ENCODE results near the gene ASTN1. TPM values are rescaled to one million over a fixed set of nuclear protein-coding genes. Genes with fewer than 3 reads are reported as not detected.

ASTN1 gene
- total RNA-seq, 2 donors from 2014 or later, result 0.06 to 0.39 TPM

DNA sequence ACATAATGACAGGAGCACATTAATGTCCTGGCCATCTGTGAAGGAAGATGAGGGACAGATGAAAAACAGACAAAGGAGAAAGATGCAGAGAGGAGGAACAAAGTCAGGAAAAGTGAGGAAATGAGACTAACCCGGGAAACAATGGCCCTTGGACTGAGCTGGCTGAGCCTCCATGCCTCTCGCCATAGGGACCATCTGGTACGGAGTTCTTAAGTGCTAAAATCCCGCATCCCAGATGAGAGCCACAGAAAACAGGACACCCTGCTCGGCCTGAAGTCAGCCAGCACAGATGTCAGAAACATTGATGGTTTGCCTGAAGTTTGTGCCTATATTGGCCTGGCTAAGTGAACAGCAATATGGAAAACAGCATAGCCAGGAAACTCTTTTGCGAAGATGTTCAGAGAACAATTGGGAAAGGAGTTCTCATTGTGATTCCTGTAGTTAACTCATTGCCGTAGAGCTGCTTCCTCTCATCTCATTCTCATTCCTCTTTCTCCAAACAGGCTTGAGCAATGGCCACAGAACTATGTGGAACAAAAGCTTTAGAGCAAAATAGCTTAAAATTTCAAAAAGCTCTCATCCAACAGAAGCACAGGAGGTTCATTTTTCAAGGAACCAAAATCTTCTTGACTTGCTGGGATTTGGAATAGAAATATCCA, 96.6 kb downstream of the ASTN1 start:
- DNase-seq (no peak), ATAC-seq (no peak)
- intact Hi-C loops (cut with DNase I, micrococcal nuclease), result no loop called here

GRCh38 chr1:177065430-177065829, 99.1 kb downstream of the ASTN1 start:
- intact Hi-C loops (cut with DNase I, micrococcal nuclease), result no loop called here
- no peak for DNase-seq
- no peak for ATAC-seq

DNA sequence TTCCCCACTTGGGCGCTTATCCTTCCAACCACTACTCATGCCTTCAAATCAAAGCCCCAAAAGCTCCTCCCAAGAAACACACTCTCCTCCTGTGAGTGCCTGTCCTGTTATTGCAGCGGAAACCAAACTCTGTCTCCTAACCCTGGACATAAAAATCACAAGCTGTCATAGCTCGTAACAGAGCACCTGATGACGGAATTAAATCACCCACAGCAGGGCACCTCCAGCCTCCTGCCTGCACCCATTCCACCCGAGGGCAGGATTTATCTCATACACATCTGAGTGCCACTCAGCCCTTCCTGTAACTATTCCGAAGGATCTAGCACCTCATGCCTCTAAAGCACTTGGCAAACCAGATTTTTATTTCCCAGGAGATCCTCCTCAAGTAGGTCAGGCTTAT, 100.9 kb downstream of the ASTN1 start:
- ATAC-seq, result no peak

GRCh38 chr1:177054542-177054941, 110.0 kb downstream of the ASTN1 start:
- DNase-seq, result no peak
- intact Hi-C loops (cut with DNase I, micrococcal nuclease), result no loop called here
- ATAC-seq, result no peak

More for the DNA sequence above, 100.9 kb downstream of the ASTN1 start:
- DNase-seq, result no peak
- intact Hi-C loops (cut with DNase I, micrococcal nuclease), result no loop called here

DNA sequence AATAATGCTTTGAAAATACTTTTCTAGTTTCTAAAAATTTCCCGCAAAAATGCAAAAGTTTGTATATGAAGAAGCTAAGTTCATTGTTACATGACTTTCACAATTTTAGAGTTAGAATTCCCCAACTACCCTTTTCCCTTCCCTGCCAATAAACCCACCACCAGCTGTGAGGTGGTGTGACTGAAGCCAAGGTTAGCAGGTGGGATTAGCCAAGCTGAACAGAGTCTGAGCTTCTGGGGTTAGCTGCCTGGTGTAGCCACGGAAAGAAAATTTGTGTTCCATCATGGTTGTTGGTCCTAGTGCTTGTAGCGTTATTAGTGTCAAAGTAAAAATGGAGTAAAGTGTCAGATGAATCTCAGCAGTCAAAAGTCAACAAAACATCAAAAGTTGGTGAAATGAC, 110.9 kb downstream of the ASTN1 start:
- intact Hi-C loops (cut with DNase I, micrococcal nuclease), result no loop called here
- ATAC-seq (no peak), DNase-seq (no peak)

GRCh38 chr1:177048314-177049069, 116.0 kb downstream of the ASTN1 start:
- DNase-seq (no peak), ATAC-seq (no peak)
- intact Hi-C loops (cut with DNase I, micrococcal nuclease), result no loop called here

GRCh38 chr1:177045151-177045550, 119.4 kb downstream of the ASTN1 start:
- ATAC-seq (no peak), DNase-seq (no peak)
- intact Hi-C loops (cut with DNase I, micrococcal nuclease), result no loop called here

DNA sequence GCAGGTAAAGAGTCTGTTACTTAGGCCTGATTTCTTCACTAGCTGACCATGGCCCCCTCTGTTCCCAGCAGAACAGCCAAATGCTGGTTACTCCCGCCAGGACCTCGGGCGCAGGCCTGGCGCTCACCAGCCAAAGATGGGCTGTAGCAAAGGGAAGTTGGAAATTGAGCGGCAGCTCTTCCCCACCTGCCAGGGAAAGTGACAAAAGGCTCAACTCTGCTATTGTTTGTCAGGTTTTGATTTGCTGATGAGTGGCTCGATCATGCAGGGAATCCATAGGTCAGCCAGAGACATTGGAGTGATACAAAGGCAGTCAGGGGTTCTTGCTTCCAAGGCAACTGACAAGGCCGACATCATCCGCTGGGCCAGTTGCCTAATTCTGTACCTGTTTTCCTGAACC, 120.1 kb downstream of the ASTN1 start:
- intact Hi-C loops (cut with DNase I, micrococcal nuclease), result no loop called here
- ATAC-seq (no peak), DNase-seq (no peak)

DNA sequence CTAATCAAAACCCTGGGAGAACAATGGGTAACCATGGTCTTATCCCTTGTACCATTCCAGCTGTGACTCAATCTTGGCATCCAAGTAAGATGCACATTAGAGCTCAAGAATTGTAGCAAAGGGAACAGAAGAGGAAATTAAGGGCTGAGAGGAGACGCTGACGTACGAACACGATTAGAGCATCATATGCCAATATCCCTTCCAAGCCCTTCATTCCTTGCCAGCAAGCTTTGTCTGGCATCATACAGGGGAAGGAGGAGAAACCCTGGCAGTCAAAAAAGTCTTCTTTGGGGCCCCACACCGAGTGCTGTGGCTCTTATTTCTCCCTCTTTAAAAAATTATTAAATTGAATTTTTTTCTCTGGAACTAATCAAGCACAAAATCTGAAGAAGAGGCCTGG, 120.9 kb downstream of the ASTN1 start:
- no peak for DNase-seq
- intact Hi-C loops (cut with DNase I, micrococcal nuclease), result no loop called here
- no peak for ATAC-seq

- ATAC-seq (no peak), DNase-seq (no peak)
- intact Hi-C loops (cut with DNase I, micrococcal nuclease), result no loop called here
Measured at GRCh38 chr1:177035586-177035985, 128.9 kb downstream of the ASTN1 start.

- intact Hi-C loops (cut with DNase I, micrococcal nuclease), result no loop called here
- ATAC-seq, result no peak
- no peak for DNase-seq
Measured at GRCh38 chr1:177033628-177034027, 130.9 kb downstream of the ASTN1 start.

DNA sequence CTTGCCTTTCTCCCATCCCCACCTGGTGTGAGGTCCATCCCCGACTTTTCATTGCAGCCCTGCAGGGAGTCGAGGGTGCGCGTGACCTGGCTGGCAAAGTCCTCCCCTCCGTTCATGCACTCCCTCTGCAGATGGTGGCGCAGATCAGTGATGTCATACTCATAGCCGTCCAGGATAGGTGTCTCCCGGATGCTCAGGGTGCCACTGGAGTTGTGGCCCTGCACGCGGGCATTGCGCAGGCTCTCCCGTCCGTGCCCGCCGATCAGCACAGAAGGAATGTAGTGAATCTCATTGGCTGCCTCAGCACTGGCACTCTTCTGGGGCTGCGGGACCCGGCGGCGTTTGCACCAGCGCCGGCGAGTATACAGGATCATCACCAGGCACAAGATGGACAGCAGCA, 132.1 kb downstream of the ASTN1 start:
- intact Hi-C loops (cut with DNase I, micrococcal nuclease), result no loop called here
- DNase-seq (no peak), ATAC-seq (no peak)

GRCh38 chr1:177024623-177025022, 139.9 kb downstream of the ASTN1 start:
- DNase-seq, result no peak
- ATAC-seq, result no peak
- intact Hi-C loops (cut with DNase I, micrococcal nuclease), result no loop called here

DNA sequence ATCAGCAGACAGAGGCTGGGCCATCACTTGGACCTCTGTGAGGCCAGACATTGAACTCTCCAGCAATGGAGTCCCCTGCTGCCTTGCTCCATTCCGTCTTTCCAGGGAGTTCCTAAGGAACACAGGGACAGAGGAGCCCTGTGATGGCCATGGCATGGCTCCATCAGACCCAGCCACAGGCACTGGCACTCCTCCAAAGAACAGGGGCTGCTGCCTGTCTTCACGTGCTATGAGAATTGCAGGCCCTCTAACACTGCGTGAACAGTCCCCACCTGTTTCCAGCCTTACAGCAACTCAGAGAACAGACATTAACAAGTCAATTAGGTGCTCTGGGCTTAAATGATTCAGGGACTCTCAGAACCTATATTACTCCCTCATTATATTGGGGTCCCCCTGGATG, 140.8 kb downstream of the ASTN1 start:
- intact Hi-C loops (cut with DNase I, micrococcal nuclease), result no loop called here
- no peak for DNase-seq

DNA sequence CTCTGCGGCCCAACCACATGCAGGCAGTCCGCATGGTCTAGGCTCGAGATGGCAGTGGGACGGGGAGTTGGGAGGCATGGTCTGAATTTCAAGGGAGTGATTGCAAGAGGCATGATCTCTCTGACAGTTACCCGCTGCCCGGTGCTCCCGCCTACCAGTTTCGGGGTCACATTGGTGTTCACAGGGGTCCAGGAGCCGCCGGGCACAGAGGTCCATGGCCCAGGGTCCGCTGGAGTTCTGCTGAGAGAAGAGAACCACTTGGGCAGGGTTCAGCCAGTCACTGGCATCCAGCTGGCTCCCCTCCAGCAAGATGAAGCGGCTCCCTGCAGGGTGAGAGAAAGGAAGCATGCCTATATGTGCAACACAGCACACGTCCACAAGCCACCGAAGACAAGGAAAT, 141.3 kb downstream of the ASTN1 start:
- no peak for DNase-seq
- intact Hi-C loops (cut with DNase I, micrococcal nuclease), result no loop called here
- ATAC-seq, result no peak

More for the DNA sequence above, 140.8 kb downstream of the ASTN1 start:
- ATAC-seq, result no peak

GRCh38 chr1:177021687-177022086, 142.8 kb downstream of the ASTN1 start:
- intact Hi-C loops (cut with DNase I, micrococcal nuclease), result no loop called here
- ATAC-seq (no peak), DNase-seq (no peak)

DNA sequence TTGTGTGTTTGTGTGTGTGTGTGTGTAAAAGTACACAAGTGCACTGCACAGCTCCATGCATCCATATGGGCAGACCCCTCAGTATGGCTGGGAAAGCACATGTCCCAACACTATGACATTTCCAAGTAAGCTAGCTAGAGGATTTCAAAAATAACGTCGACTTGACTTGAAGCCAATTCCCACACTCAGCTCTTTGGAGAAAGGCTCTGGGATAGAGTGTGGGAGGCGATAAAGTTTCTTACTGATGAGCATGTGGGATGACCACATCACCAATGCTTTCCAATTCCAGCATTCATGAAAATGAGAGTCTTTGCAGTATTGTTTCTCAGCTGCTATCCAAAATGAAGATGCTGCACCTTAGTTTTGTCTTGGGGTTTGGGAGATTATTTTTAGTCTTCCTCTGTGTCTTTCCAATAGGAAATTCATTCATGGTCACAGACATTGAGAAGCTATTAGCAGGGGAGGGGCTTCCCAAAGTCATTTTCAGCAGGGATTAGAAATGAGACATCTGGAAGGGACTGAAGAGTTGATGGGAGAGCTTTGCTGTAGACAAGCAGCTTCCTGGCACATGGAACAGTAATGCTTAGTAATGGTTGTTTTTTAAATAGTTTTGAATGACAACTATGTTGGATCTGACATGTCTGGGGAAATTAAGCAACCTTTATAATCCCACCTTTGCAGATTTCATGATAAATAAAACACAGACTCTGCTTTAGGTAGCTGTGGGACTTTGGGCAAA, 143.5 kb downstream of the ASTN1 start:
- ATAC-seq (no peak), DNase-seq (no peak)
- intact Hi-C loops (cut with DNase I, micrococcal nuclease), result no loop called here

DNA sequence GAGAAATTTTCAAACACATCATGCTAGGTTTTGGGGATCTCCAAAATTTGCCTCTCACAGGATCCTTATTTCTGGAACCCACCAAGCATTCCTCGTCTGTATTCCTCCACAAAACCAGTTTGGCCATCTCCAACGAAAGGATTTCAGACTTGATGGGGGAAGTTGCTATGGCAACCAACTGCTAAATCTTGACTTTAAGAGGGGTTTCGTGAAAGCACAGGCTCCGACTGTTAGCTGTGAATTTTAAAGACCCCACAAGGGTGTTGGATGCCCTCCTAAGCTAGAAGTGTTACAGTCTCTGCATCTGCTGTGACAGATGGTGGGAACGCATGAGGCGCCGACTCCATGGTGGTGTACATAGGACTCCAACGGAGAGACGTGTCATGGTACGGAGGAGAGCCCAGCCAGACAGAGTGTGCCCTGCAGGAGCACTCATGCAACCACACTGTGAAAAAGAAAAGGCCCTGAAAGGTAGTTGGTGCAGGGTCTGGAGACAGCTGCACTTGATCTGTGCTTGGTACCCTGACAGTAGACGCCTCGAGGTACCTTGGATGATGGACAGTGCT, 147.1 kb downstream of the ASTN1 start:
- ATAC-seq (no peak), DNase-seq (no peak)
- intact Hi-C loops (cut with DNase I, micrococcal nuclease), result no loop called here

GRCh38 chr1:177014325-177014724, 150.2 kb downstream of the ASTN1 start:
- ATAC-seq (no peak), DNase-seq (no peak)
- intact Hi-C loops (cut with DNase I, micrococcal nuclease), result no loop called here

All from left colon (tissue), 2 donors.